Measurements from ENCODE around the gene HYAL1.
"Not testable (repeated sequence)": the region's sequence is repeated elsewhere in the genome, so short reads cannot be mapped to it uniquely, and the experiment has no call there.

The HYAL1 gene

GRCh38 chr3:50263478-50264382 lies 39.6 kb downstream of the HYAL1 start:
- no peak for DNase-seq (ENCODE audit: low spot score)
- H3K27ac ChIP-seq, result peak overlapping the region; percentile 97 to 99
- H3K4me3 ChIP-seq, result peak overlapping the region; percentile 41
- TF ChIP-seq CTCF (IDR thresholded peaks at IDR 0.05), result no peak

DNA sequence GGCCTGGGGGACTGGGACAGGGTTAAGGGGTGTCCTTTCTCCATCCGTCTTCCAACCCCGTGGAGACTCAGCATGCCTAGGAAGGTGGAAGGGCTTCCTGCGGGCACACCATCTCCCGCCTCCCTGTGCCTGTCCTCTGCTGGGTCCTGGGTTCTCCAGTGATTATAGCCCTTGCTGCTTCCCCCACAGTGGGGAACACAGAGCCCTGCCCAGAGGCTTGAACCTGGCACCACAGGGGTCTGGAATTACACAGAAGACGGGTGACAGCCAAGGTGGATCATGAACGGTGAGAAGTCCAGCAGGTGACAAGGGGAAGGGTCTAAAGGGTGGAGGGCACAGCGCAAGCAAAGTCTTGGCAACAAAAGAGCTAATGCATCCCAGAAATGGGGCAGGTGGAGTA lies 40.6 kb downstream of the HYAL1 start:
- H3K27ac ChIP-seq, result peak overlapping the region; percentile 97 to 99
- no peak for TF ChIP-seq CTCF (IDR thresholded peaks at IDR 0.05)
- no peak for DNase-seq (ENCODE audit: low spot score)
- no peak overlapping the region for H3K4me3 ChIP-seq

DNA sequence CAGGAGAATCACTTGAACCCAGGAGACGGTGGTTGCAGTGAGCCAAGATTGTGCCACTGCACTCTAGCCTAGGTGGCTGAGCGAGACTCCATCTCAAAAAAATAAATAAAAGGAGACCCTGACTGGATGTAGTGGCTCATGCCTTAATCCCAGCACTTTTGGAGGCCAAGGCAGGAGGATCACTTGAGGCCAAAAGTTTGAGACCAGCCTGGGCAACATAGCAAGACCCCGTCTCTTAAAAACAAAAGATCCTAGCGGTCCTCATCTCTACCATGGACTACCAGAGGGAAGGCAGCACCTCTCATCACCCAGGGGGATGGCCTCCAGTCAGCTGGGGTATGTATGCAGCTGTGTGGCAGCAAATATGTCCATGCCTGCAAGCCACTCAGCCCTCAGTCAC lies 41.2 kb downstream of the HYAL1 start:
- H3K27ac ChIP-seq, result peak overlapping the region; percentile 97 to 99
- H3K4me3 ChIP-seq; DNase-seq (ENCODE audit: low spot score): not testable (repeated sequence)

DNA sequence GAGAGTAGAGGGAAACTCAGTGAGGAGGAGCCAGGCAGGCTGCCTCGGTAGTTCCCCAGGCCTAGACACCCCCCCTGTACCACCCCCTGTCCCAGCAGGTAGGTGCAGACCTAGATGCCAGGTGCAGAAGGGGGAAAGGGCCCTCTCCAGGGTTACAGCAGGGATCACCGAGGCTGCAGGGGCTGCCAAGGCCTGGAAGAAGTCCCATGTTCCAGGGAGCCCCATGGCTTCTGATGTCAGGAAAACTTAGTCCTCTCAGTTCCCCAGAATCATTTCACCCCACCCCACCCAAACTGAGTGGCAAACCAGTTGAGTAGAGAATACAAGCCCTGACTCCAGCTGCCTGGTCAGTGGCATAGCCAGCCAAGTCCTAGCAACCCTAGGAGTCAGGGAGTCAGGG lies 41.9 kb downstream of the HYAL1 start:
- H3K27ac ChIP-seq, result peak overlapping the region; percentile 96 to 98
- no peak overlapping the region for H3K4me3 ChIP-seq
- DNase-seq (ENCODE audit: low spot score), result no peak
- TF ChIP-seq CTCF (IDR thresholded peaks at IDR 0.05), result no peak

DNA sequence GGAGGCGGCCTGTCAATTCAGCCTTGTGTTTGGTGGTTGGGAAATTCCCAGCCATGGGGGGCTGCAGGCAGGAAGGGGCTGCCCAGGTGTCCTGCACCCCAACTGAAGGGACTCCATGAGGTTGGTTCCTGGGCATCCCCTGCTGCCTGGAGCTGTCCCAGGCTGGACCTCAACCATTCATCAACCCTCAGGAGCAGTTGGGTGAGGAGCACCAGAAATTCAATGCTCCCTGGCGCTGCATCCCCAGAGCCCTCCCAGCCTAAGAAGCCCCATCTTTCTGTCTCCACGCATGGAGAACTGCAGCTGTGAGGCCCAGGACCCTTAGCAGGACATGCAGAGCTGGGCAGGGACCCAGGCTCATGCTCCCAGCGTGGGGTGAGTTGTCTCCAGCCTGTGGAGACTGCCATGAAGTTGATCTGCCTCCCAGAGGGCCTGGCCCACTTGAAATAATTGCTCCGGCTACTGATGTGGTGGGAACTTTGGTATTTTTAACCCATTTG lies 42.4 kb downstream of the HYAL1 start:
- H3K27ac ChIP-seq, result peak overlapping the region; percentile 96 to 98
- H3K4me3 ChIP-seq, result peak overlapping the region; percentile 72
- TF ChIP-seq CTCF (IDR thresholded peaks at IDR 0.05), result no peak
- no peak for DNase-seq (ENCODE audit: low spot score)

- peak; percentile 93 for DNase-seq (ENCODE audit: low spot score)
- peak overlapping the region; percentile 72 for H3K4me3 ChIP-seq
- H3K27ac ChIP-seq, result peak overlapping the region; percentile 96 to 98
- peak; percentile 98 for TF ChIP-seq CTCF (IDR thresholded peaks at IDR 0.05)
These were observed 43.1 kb downstream of the HYAL1 start for GRCh38 chr3:50260027-50260941.

DNA sequence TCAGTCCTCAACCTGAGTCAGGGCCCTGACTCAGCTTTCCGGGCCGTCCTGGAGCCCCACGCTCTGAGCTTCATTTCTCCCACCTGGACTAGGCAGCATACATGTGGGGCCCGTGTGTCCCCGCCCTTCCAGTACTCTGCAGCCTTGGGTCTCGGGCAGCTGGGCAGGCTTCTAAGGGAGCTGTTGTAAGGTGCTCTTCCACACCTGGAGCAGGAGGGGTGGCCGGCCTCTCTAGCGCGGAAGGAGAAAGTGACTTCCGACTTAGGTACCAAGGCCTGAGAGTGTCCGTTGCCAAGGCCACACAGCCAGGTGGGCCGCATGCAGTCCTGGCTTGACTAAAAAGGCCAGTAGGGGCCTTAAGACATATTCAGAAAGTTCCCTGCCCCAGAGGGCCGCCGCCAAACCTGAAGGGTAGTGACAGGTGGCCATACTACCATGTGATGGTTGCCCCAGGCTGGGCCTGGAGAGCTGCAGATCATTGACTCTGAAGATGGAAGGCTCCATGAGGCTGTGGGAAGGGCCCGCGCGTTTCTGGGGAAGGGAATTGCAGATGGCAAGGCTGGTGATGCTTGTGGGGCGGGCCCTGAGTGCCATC lies 43.8 kb downstream of the HYAL1 start:
- TF ChIP-seq CTCF (IDR thresholded peaks at IDR 0.05), result no peak
- Histone ChIP-seq H3K4me3 (peak overlapping the region; percentile 72), H3K27ac (peak overlapping the region; percentile 96 to 98)
- DNase-seq (ENCODE audit: low spot score), result no peak
